Breast epithelium (tissue), 4 donors: Measurements from ENCODE around the gene ARL4C. TPM values are rescaled to one million over a fixed set of nuclear protein-coding genes. Genes with fewer than 3 reads are reported as not detected.
A peak's percentile ranks its signal among the peaks of the same experiment; 100 is the strongest.

Source experiments
- DNase-seq, 2 donors: peaks; one replicate each; pipeline ENCODE4 v3.0.0-alpha.2; 2019; ENCODE audit warnings: low spot score in 2 of 2
- H3K27ac ChIP-seq, 2 donors: fragments of 200-600 bp; sonication (generic) in 1 of 2; one replicate each; pipeline ENCODE4 v1.5.1; 2016 to 2019; ENCODE audit warnings: mild to moderate bottlenecking in 1 of 2
- H3K27me3 ChIP-seq, 2 donors: fragments of 200-600 bp; sonication (generic) in 1 of 2; one replicate each; pipeline versions ENCODE4 v1.5.1 to v1.6.0; 2017 to 2019; ENCODE audit warnings: control low read depth in 1 of 2, mild to moderate bottlenecking in 1 of 2
- H3K36me3 ChIP-seq: fragments of 200-600 bp; one replicate; pipeline ENCODE4 v1.5.1; 2019
- H3K4me1 ChIP-seq, 2 donors: fragments of 200-600 bp; sonication (generic); one replicate each; pipeline ENCODE4 v1.5.1; 2016 to 2019; ENCODE audit warnings: control low read depth in 1 of 2
- H3K4me3 ChIP-seq, 3 donors: fragments of 200-600 bp; sonication (generic); 1 replicate in 2 of 3; 2 replicates in 1 of 3; pipeline ENCODE4 v1.5.1; 2016 to 2019; ENCODE audit warnings: mild to moderate bottlenecking in 3 of 3, moderate library complexity in 2 of 3
- H3K9me3 ChIP-seq, 2 donors: fragments of 200-600 bp; sonication (generic) in 1 of 2; one replicate each; pipeline ENCODE4 v1.5.1; 2016 to 2019; ENCODE audit warnings: control low read depth in 1 of 2
- CTCF ChIP-seq, 3 donors: fragments of 450-650 bp; IDR thresholded peaks; one replicate each; pipeline ENCODE4 v1.5.1; 2016 to 2017; ENCODE audit warnings: antibody characterized with exemption in 3 of 3, mild to moderate bottlenecking in 3 of 3, moderate library complexity in 3 of 3
- POLR2A ChIP-seq: fragments of 450-650 bp; IDR thresholded peaks from one replicate; pipeline ENCODE4 v1.6.1; 2016; ENCODE audit warnings: antibody characterized with exemption, mild to moderate bottlenecking, moderate library complexity
- POLR2AphosphoS5 ChIP-seq, 3 donors: sonication (generic); formaldehyde crosslinking; IDR thresholded peaks; one replicate each; pipeline ENCODE4 v1.6.1; 2017; ENCODE audit warnings: antibody characterized with exemption in 3 of 3
- intact Hi-C: fragments of 100-400 bp; cut with DNase I; formaldehyde crosslinking; loops from one replicate; pipeline ENCODE4 v1.15.1; 2023; ENCODE audit warnings: low total_unique reads
- total RNA-seq, 3 donors: library from RNA; depleted of rRNA; stranded (reverse); fragments of >200 nt; gene quantifications; one replicate each; pipeline ENCODE4 v1.1.0, GENCODE V29; 2016

The ARL4C gene
- total RNA-seq = 10 to 100 TPM; 16.1 to 61.0 (median 23.5) TPM

DNA sequence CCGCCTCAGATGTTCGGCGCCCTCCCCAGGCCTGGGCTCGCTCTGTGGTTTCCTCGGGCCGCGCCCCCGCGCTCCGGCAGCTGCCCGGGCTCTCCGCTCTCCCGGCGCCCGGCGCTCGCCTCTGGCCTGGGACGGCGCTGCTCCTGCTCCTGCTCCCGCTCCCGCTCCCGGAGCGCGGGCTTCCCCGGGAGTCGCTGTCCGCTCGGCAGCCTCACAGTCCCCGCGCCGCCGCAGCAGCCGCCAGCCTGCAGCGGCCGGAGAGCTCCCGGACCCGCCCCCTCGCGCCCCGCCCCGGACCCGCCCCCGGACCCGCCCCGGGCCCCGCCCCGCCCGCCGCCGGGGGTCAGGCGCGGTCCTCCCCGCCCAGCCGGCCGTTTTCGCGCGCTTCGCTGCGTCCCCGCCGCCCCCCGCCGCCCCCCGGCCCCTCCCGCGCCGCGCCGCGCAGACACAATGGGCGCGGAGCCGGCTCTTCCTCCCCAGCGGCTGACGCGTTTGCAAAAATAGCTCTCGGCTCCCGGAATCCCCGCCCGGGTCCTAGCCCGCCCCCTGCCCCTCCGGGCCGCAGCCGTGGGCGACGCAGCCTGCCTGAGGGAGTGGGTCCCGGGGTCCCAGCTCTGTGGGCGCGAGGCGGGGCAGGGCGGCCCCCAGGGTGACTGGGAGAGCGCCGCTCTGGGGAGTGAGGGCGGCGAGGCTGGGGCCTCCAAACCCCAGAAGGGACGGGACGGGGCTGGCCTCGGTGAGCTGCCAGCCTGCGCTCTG, at the start of gene ARL4C:
ARL4C (minus strand) TSS at position 247 of the 759 bp plus-strand sequence. CDS start 495 bp downstream, outside the sequence.
- Histone ChIP-seq H3K27ac (peak within 1 kb of the TSS; percentile 92 to 96), H3K36me3 (no peaks in the 10 kb centered on the region), H3K9me3 (no peaks in the 10 kb centered on the region), H3K27me3 (no peaks in the 10 kb centered on the region), H3K4me3 (peak within 1 kb of the TSS; percentile 72 to 85 (median 77)), H3K4me1 (no peaks in the 10 kb centered on the region)
- intact Hi-C loops = no loop called here
- no peak for TF ChIP-seq CTCF (IDR thresholded peaks at IDR 0.05)
- peak in 1 of 3 donors; percentile 31 for TF ChIP-seq POLR2AphosphoS5 (IDR thresholded peaks at IDR 0.05)
- DNase-seq = peak; percentile 67 to 74

DNA sequence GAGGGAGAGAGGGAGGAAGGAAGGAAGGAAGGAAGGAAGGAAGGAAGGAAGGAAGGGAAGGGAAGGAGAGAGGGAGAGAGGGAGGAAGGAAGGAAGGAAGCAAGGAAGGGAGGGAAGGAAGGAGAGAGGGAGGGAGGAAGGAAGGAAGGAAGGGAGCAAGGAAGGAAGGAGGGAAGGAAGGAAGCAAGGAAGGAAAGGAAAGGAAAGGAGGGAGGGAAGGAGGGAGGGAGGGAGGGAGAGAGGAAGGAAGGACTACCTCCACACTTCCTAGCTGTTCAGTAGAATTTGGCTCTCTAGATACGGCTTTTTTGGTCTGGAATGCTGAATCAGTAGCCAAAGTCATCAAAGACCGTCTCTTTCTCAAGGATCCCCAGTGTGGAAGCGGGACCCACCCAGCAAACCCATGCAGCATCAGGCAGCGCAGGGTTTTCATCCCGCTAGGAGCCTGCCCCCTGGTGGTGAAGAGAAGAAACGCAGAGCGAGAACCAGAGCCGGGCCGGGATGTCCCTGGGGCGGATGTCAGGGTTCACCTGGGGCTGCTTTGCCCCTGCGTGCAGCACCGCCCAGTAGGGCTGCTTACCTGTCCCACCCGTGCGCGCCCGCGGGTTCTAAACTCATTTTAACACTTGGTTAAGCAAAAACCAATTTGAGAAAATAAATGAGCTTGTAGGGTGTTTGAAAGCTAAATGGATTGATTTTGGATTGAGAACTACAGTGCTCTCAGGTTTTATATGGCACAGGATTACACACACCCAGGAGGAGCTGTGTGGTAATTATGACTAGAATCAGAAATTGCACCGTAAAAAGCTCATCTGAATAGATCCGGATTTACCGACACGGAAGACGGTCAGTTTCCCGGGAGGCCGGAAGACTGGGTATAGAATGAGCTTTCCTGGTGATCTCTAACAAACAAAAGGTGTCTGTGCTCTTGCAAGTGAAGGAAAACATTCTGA, 48.1 kb upstream of the ARL4C start:
- intact Hi-C loops = no loop called here
- Histone ChIP-seq H3K4me1 (no peaks in the 10 kb centered on the region), H3K36me3 (no peaks in the 10 kb centered on the region), H3K27ac (no peak overlapping the region), H3K27me3 (no peaks in the 10 kb centered on the region), H3K9me3 (no peaks in the 10 kb centered on the region), H3K4me3 (no peak overlapping the region)
- peak; percentile 24 to 71 for DNase-seq
- TF ChIP-seq POLR2A (no peak), CTCF (IDR thresholded peaks at IDR 0.05) (peak; percentile 85 to 93 (median 91)), POLR2AphosphoS5 (IDR thresholded peaks at IDR 0.05) (no peak)

- intact Hi-C loops = no loop called here
- TF ChIP-seq POLR2A (no peak), CTCF (IDR thresholded peaks at IDR 0.05) (no peak), POLR2AphosphoS5 (IDR thresholded peaks at IDR 0.05) (no peak)
- Histone ChIP-seq H3K4me1 (no peaks in the 10 kb centered on the region), H3K4me3 (no peak overlapping the region), H3K9me3 (peaks cover 0 to 5% of the 10 kb centered on the region in 2 donors), H3K27me3 (no peaks in the 10 kb centered on the region), H3K36me3 (no peaks in the 10 kb centered on the region), H3K27ac (no peak overlapping the region)
- DNase-seq = no peak
These were observed 45.9 kb upstream of the ARL4C start for GRCh38 chr2:234542742-234543141.

GRCh38 chr2:234537929-234538328, 41.0 kb upstream of the ARL4C start:
- Histone ChIP-seq H3K9me3 (peaks cover 0 to 5% of the 10 kb centered on the region in 2 donors), H3K4me1 (no peaks in the 10 kb centered on the region), H3K27ac (no peak overlapping the region), H3K27me3 (no peaks in the 10 kb centered on the region), H3K4me3 (no peak overlapping the region), H3K36me3 (no peaks in the 10 kb centered on the region)
- TF ChIP-seq CTCF (IDR thresholded peaks at IDR 0.05) = no peak
- TF ChIP-seq POLR2A = no peak
- TF ChIP-seq POLR2AphosphoS5 (IDR thresholded peaks at IDR 0.05) = no peak
- no peak for DNase-seq
- intact Hi-C loops = no loop called here
